ENCODE measurements around the gene ARHGDIA. TPM values are rescaled to one million over a fixed set of nuclear protein-coding genes. Genes with fewer than 3 reads are reported as not detected.

Gene ARHGDIA
- total RNA-seq, 1 experiment from 2014 or later: 667 TPM

DNA sequence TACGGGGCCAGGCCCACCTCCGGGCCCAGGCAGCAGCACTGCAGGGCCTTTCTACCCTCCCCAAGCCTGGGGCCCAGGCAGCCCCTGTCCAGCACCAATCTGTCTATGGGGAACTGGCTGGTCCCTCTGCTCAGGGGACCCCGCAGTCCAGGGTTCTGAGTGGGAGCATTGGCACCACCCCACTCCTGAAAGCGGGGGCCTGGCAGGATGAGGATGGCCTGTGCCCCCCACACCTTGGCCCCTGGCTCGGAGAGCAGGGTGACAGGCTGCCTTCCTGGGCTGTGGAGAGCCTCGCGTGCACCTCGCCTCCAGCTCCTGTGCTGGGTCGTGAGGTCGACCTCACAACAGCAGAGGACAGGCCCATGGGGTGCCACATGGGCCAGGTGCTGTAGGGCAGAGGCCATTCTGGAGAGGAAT is 32.3 kb upstream of the ARHGDIA start:
- Histone ChIP-seq H3K36me3 (ENCODE audit: insufficient read depth, low read length, poor library complexity, severe bottlenecking) (peaks cover 29% of the 10 kb centered on the region), H3K4me1 (ENCODE audit: insufficient read depth, low read length, poor library complexity, severe bottlenecking) (peaks cover 11% of the 10 kb centered on the region), H3K27ac (ENCODE audit: low read depth, low read length, poor library complexity, severe bottlenecking) (peak overlapping the region; percentile 42), H3K27me3 (replicated peaks; ENCODE audit: insufficient read depth, low read depth, low read length, poor library complexity) (no peaks in the 10 kb centered on the region), H3K4me3 (ENCODE audit: low read depth, low read length, poor library complexity, severe bottlenecking) (no peak overlapping the region), H3K9me3 (ENCODE audit: low read depth, low read length, poor library complexity, severe bottlenecking) (no peaks in the 10 kb centered on the region)
- TF ChIP-seq EZH2 (IDR thresholded peaks at IDR 0.05; ENCODE audit: borderline replicate concordance, low read depth, low read length, poor library complexity, severe bottlenecking): no peak
- TF ChIP-seq, protein P1, sequence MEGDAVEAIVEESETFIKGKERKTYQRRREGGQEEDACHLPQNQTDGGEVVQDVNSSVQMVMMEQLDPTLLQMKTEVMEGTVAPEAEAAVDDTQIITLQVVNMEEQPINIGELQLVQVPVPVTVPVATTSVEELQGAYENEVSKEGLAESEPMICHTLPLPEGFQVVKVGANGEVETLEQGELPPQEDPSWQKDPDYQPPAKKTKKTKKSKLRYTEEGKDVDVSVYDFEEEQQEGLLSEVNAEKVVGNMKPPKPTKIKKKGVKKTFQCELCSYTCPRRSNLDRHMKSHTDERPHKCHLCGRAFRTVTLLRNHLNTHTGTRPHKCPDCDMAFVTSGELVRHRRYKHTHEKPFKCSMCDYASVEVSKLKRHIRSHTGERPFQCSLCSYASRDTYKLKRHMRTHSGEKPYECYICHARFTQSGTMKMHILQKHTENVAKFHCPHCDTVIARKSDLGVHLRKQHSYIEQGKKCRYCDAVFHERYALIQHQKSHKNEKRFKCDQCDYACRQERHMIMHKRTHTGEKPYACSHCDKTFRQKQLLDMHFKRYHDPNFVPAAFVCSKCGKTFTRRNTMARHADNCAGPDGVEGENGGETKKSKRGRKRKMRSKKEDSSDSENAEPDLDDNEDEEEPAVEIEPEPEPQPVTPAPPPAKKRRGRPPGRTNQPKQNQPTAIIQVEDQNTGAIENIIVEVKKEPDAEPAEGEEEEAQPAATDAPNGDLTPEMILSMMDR (conservative IDR thresholded peaks at IDR 0.05; ENCODE audit: low read depth, low read length): no peak
- intact Hi-C loops (cut with micrococcal nuclease; ENCODE audit: unreplicated experiment): no loop called here
- DNase-seq (ENCODE audit: low spot score): no peak
- POLR2A ChIA-PET (ENCODE audit: low non-redundant PET): no interaction called here
- CTCF ChIA-PET: no interaction called here
- BruUV-seq (replicated peaks): no TSS peak

DNA sequence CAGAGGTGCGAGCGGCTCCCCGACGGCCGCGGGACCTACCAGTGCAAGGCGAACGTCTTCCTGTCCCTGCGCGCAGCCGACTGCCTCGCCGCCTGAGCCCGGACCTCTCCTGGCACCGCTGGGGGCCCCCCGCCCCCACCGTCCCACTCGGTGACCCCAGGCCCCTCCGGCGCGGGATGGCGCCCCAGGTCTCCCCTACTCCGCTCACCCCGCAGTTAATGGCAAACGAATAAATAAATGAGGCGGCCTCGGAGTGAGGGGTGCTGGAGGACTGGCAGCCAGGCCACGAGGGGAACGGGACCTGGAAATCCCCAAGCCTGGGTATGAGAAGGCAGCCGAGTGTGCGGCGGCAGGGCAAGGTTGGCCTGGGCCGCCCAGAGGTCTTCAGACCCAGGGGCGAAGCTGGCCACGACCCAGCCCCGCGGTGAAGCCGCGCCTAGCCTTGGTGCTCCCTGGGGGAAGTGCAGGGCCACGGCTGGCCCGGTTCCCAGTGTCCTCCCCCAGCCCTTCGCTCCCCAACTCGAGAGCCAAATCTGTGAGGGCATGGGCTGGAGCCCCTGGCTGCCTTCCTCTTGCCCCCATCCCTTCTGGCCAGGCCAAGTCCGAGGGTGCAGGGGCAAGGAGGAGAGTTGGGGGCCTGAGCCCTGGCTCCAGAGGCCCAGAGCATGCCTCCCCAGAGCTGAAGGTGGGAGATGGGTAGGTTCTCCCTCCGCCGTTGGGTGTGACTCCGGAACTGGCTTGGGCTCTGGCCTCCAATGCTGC is 31.7 kb upstream of the ARHGDIA start:
- H3K4me3 ChIP-seq (ENCODE audit: low read depth, low read length, poor library complexity, severe bottlenecking): peak overlapping the region; percentile 40

DNA sequence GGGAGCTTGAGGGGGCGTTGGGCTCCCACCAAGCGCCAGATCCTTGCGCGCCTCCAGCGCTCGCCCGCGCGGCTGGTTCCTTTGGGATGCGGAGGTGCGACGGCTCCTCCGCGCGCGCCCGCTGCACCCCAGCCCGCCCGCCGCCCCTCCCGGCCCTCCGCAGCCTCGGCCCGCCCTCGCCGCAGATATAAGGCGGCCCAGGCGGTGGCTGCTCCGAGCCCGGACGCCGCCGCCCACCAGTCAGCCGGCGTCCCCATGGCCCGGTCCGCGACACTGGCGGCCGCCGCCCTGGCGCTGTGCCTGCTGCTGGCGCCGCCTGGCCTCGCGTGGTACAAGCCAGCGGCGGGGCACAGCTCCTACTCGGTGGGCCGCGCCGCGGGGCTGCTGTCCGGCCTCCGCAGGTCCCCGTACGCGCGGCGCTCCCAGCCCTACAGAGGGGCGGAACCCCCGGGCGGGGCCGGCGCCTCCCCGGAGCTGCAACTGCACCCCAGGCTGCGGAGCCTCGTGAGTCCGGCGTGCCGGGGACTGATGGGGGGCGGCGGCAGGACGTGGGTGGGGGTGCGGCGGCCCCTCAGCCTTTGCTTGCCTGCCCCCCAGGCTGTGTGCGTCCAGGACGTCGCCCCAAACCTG is 31.0 kb upstream of the ARHGDIA start, which contains the start of gene NPB:
Gene NPB (plus strand): TSS at position 216 of the 630 bp plus-strand sequence. CDS start 40 bp downstream, at position 256.
- peaks cover 11% of the 10 kb centered on the region for H3K4me1 ChIP-seq (ENCODE audit: insufficient read depth, low read length, poor library complexity, severe bottlenecking)
- BruUV-seq (replicated peaks): no TSS peak
- ChIA-PET POLR2A (ENCODE audit: low non-redundant PET) (no interaction called here), CTCF (no interaction called here)
- TF ChIP-seq, protein P1 (conservative IDR thresholded peaks at IDR 0.05; ENCODE audit: low read depth, low read length): no peak
- no peak for TF ChIP-seq EZH2 (IDR thresholded peaks at IDR 0.05; ENCODE audit: borderline replicate concordance, low read depth, low read length, poor library complexity, severe bottlenecking)
- peak within 1 kb of the TSS; percentile 42 for H3K27ac ChIP-seq (ENCODE audit: low read depth, low read length, poor library complexity, severe bottlenecking)
- intact Hi-C loops (cut with micrococcal nuclease; ENCODE audit: unreplicated experiment): no loop called here
- peak; percentile 57 for DNase-seq (ENCODE audit: low spot score)
- H3K36me3 ChIP-seq (ENCODE audit: insufficient read depth, low read length, poor library complexity, severe bottlenecking): peaks cover 21% of the 10 kb centered on the region
- H3K4me3 ChIP-seq (ENCODE audit: low read depth, low read length, poor library complexity, severe bottlenecking): peak within 1 kb of the TSS; percentile 40
- H3K9me3 ChIP-seq (ENCODE audit: low read depth, low read length, poor library complexity, severe bottlenecking): no peaks in the 10 kb centered on the region
- H3K27me3 ChIP-seq (replicated peaks; ENCODE audit: insufficient read depth, low read depth, low read length, poor library complexity): no peaks in the 10 kb centered on the region

More for the DNA sequence above, 31.7 kb upstream of the ARHGDIA start:
- DNase-seq (ENCODE audit: low spot score): no peak
- Histone ChIP-seq H3K27me3 (replicated peaks; ENCODE audit: insufficient read depth, low read depth, low read length, poor library complexity) (no peaks in the 10 kb centered on the region), H3K9me3 (ENCODE audit: low read depth, low read length, poor library complexity, severe bottlenecking) (no peaks in the 10 kb centered on the region), H3K4me1 (ENCODE audit: insufficient read depth, low read length, poor library complexity, severe bottlenecking) (peaks cover 11% of the 10 kb centered on the region), H3K27ac (ENCODE audit: low read depth, low read length, poor library complexity, severe bottlenecking) (peak overlapping the region; percentile 42), H3K36me3 (ENCODE audit: insufficient read depth, low read length, poor library complexity, severe bottlenecking) (peaks cover 24% of the 10 kb centered on the region)
- intact Hi-C loops (cut with micrococcal nuclease; ENCODE audit: unreplicated experiment): no loop called here
- POLR2A ChIA-PET (ENCODE audit: low non-redundant PET): no interaction called here
- BruUV-seq (replicated peaks): no TSS peak
- CTCF ChIA-PET: no interaction called here
- no peak for TF ChIP-seq EZH2 (IDR thresholded peaks at IDR 0.05; ENCODE audit: borderline replicate concordance, low read depth, low read length, poor library complexity, severe bottlenecking)
- TF ChIP-seq, protein P1 (conservative IDR thresholded peaks at IDR 0.05; ENCODE audit: low read depth, low read length): no peak

Data from A673 (cell line).